ENCODE measurements around the gene NHEJ1.

GRCh38 chr2:219206328-219207133 is 45.9 kb upstream of the NHEJ1 start, which contains the start of gene ZFAND2B:
- TF ChIP-seq, protein P1, sequence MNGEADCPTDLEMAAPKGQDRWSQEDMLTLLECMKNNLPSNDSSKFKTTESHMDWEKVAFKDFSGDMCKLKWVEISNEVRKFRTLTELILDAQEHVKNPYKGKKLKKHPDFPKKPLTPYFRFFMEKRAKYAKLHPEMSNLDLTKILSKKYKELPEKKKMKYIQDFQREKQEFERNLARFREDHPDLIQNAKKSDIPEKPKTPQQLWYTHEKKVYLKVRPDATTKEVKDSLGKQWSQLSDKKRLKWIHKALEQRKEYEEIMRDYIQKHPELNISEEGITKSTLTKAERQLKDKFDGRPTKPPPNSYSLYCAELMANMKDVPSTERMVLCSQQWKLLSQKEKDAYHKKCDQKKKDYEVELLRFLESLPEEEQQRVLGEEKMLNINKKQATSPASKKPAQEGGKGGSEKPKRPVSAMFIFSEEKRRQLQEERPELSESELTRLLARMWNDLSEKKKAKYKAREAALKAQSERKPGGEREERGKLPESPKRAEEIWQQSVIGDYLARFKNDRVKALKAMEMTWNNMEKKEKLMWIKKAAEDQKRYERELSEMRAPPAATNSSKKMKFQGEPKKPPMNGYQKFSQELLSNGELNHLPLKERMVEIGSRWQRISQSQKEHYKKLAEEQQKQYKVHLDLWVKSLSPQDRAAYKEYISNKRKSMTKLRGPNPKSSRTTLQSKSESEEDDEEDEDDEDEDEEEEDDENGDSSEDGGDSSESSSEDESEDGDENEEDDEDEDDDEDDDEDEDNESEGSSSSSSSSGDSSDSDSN (CRISPR knock-in tag; IDR thresholded peaks at IDR 0.05), result peak; percentile 78
- no peak for TF ChIP-seq FOSL1 (CRISPR knock-in tag; IDR thresholded peaks at IDR 0.05; ENCODE audit: borderline replicate concordance)
- no peak; the same call in 1 of the 2 replicates for TF ChIP-seq BCL6 (CRISPR knock-in tag; IDR thresholded peaks at IDR 0.05)
- peak; percentile 87 for TF ChIP-seq HNRNPLL (IDR thresholded peaks at IDR 0.05; ENCODE audit: low read depth, low read length, poor library complexity, severe bottlenecking)
- peak; percentile 67 for TF ChIP-seq ZNF788 (CRISPR knock-in tag; IDR thresholded peaks at IDR 0.05; ENCODE audit: borderline replicate concordance)
- peak in 1 of 2 experiments; percentile 36; a peak in 1 of 4 replicates for TF ChIP-seq REST (IDR thresholded peaks at IDR 0.05; ENCODE audit: borderline replicate concordance in 1 of 2, low read depth in 1 of 2, low read length in 2 of 2)
- TF ChIP-seq, protein P2, sequence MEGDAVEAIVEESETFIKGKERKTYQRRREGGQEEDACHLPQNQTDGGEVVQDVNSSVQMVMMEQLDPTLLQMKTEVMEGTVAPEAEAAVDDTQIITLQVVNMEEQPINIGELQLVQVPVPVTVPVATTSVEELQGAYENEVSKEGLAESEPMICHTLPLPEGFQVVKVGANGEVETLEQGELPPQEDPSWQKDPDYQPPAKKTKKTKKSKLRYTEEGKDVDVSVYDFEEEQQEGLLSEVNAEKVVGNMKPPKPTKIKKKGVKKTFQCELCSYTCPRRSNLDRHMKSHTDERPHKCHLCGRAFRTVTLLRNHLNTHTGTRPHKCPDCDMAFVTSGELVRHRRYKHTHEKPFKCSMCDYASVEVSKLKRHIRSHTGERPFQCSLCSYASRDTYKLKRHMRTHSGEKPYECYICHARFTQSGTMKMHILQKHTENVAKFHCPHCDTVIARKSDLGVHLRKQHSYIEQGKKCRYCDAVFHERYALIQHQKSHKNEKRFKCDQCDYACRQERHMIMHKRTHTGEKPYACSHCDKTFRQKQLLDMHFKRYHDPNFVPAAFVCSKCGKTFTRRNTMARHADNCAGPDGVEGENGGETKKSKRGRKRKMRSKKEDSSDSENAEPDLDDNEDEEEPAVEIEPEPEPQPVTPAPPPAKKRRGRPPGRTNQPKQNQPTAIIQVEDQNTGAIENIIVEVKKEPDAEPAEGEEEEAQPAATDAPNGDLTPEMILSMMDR (CRISPR knock-in tag; IDR thresholded peaks at IDR 0.05), result no peak; the same call in 1 of the 2 replicates

Measured in HepG2 (cell line).